Neutrophil (primary cell): Measurements from ENCODE around the gene MICAL3.

Source experiments
- H3K27ac ChIP-seq: fragments of 200-600 bp; sonication (generic); 2 replicates; pipeline ENCODE4 v1.5.1; 2016; ENCODE audit warnings: mild to moderate bottlenecking, moderate library complexity
- H3K27me3 ChIP-seq: fragments of 200-600 bp; sonication (generic); 2 replicates; pipeline ENCODE4 v1.6.0; 2016; ENCODE audit warnings: mild to moderate bottlenecking
- H3K36me3 ChIP-seq: fragments of 200-600 bp; sonication (generic); 2 replicates; pipeline ENCODE4 v1.5.1; 2017
- H3K4me1 ChIP-seq, 2 experiments: fragments of 200-600 bp in 1 of 2; sonication (generic) in 1 of 2; 1 replicate in 1 of 2; 2 replicates in 1 of 2; pipeline versions ENCODE4 v1.5.1 to v1.6.1; 2013 to 2016; ENCODE audit warnings: low read depth in 1 of 2, low read length in 1 of 2, mild to moderate bottlenecking in 1 of 2, moderate library complexity in 1 of 2; ENCODE audit not compliant: control insufficient read depth in 1 of 2, insufficient read depth in 1 of 2
- H3K4me3 ChIP-seq, 2 experiments: fragments of 200-600 bp in 1 of 2; sonication (generic) in 1 of 2; 1 replicate in 1 of 2; 2 replicates in 1 of 2; pipeline ENCODE4 v1.5.1; 2013 to 2016; ENCODE audit warnings: low read depth in 1 of 2, low read length in 1 of 2, mild to moderate bottlenecking in 1 of 2, moderate library complexity in 1 of 2
- H3K9me3 ChIP-seq: fragments of 200-600 bp; sonication (generic); 2 replicates; pipeline ENCODE4 v1.5.1; 2016
- TF ChIP-seq, protein P1 (sequence below): fragments of 200-600 bp; sonication (generic); IDR thresholded peaks from 2 replicates; pipeline ENCODE4 v1.5.1; 2016; ENCODE audit warnings: antibody characterized with exemption

MICAL3 gene

GRCh38 chr22:17972385-17973191 lies 51.8 kb downstream of the MICAL3 start:
- Histone ChIP-seq H3K9me3 (no peaks in the 10 kb centered on the region), H3K4me1 (peaks cover 0 to 8% of the 10 kb centered on the region in 2 experiments), H3K4me3 (no peak overlapping the region), H3K36me3 (no peaks in the 10 kb centered on the region), H3K27ac (no peak overlapping the region), H3K27me3 (peaks cover 11% of the 10 kb centered on the region)
- TF ChIP-seq, protein P1, sequence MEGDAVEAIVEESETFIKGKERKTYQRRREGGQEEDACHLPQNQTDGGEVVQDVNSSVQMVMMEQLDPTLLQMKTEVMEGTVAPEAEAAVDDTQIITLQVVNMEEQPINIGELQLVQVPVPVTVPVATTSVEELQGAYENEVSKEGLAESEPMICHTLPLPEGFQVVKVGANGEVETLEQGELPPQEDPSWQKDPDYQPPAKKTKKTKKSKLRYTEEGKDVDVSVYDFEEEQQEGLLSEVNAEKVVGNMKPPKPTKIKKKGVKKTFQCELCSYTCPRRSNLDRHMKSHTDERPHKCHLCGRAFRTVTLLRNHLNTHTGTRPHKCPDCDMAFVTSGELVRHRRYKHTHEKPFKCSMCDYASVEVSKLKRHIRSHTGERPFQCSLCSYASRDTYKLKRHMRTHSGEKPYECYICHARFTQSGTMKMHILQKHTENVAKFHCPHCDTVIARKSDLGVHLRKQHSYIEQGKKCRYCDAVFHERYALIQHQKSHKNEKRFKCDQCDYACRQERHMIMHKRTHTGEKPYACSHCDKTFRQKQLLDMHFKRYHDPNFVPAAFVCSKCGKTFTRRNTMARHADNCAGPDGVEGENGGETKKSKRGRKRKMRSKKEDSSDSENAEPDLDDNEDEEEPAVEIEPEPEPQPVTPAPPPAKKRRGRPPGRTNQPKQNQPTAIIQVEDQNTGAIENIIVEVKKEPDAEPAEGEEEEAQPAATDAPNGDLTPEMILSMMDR, result no peak

DNA sequence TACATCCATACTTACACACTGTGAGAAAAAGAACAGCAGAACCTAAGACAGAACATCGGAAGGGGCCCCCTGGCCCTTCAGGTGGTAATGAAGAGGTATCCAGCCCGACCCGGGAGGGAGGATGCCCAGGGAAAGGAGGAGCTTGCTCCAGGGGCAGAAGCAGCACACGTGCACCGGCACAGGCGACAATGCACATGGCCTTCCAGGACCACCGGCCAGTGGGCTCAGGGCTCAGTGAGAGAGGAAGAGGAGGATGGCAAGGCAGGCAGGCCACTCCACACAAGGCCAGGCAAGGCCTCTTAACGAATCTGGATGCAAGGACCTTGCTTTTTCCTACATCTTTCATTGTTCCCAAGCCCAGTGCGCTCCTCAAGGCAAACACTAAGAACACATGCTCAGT lies 52.6 kb downstream of the MICAL3 start:
- Histone ChIP-seq H3K9me3 (no peaks in the 10 kb centered on the region), H3K27me3 (peaks cover 11% of the 10 kb centered on the region), H3K4me1 (peaks cover 0 to 8% of the 10 kb centered on the region in 2 experiments), H3K27ac (no peak overlapping the region), H3K36me3 (no peaks in the 10 kb centered on the region), H3K4me3 (no peak overlapping the region)
- TF ChIP-seq, protein P1, result no peak

DNA sequence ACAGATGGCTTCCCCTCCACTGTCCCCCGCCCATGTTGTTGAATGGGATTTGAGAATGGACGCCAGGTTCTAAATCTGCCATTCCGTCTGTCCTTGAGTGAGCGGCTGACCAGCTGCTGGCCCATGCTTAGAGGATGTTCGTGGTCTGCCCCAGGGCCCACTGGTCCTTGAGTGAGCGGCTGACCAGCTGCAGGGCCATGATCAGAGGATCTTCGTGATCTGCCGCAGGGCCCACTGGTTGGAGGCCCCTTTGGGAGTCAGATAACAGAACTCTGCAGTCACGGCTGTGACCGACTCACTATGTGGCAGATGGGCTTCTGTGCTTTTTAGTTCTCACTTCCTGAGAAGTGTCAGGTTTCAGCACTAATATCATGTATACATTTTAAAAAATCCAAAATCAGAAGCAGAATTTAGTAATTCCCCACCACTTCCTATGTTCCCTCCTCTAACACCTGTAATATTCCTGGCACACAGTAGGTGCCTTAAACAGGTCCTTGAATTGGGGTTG lies 54.1 kb downstream of the MICAL3 start:
- peaks cover 0 to 8% of the 10 kb centered on the region in 2 experiments for H3K4me1 ChIP-seq
- no peak overlapping the region for H3K27ac ChIP-seq
- TF ChIP-seq, protein P1, result no peak
- no peak overlapping the region for H3K4me3 ChIP-seq
- H3K27me3 ChIP-seq, result peaks cover 6% of the 10 kb centered on the region
- no peaks in the 10 kb centered on the region for H3K36me3 ChIP-seq
- no peaks in the 10 kb centered on the region for H3K9me3 ChIP-seq

GRCh38 chr22:17969701-17970113 lies 54.7 kb downstream of the MICAL3 start:
- Histone ChIP-seq H3K27me3 (peaks cover under 1% of the 10 kb centered on the region), H3K27ac (no peak overlapping the region), H3K4me3 (no peak overlapping the region), H3K9me3 (no peaks in the 10 kb centered on the region), H3K4me1 (peaks cover 0 to 7% of the 10 kb centered on the region in 2 experiments), H3K36me3 (no peaks in the 10 kb centered on the region)
- TF ChIP-seq, protein P1, result no peak

DNA sequence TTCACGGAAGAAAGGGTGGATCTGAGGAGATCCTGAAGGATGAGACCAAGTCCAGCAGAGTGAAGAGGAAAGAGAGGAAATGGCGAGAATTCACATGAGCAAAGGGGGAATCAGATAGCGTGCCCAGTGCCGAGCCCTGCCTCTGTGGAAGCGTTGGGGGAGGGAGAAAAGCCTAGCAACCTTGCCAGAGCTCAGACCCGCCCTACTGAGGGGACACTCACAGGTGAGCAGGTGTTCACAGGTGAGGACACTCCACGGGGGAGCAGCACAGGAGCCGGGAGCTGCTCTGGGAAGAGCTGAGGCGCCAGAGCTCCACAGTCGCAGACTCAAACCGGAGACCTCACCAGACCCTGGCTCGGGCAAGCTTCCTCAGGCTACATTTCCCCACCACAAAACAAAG lies 56.2 kb downstream of the MICAL3 start:
- TF ChIP-seq, protein P1, result no peak
- no peaks in the 10 kb centered on the region for H3K36me3 ChIP-seq
- no peaks in the 10 kb centered on the region for H3K9me3 ChIP-seq
- H3K27ac ChIP-seq, result no peak overlapping the region
- H3K4me3 ChIP-seq, result no peak overlapping the region
- no peaks in the 10 kb centered on the region for H3K4me1 ChIP-seq
- no peaks in the 10 kb centered on the region for H3K27me3 ChIP-seq
